Fibroblast of villous mesenchyme (primary cell): ENCODE measurements around the gene GTPBP8. TPM values are rescaled to one million over a fixed set of nuclear protein-coding genes. Genes with fewer than 3 reads are reported as not detected.
A peak's percentile ranks its signal among the peaks of the same experiment; 100 is the strongest.

Experiments used
- DNase-seq: peaks from one replicate; pipeline ENCODE4 v3.0.0-alpha.2; 2010; ENCODE audit warnings: low read depth
- H3K4me3 ChIP-seq: 2 replicates; pipeline ENCODE4 v1.5.1; 2011; ENCODE audit warnings: low read depth, mild to moderate bottlenecking, low read length
- total RNA-seq: library from RNA; depleted of rRNA; stranded (reverse); fragments of >200 nt; gene quantifications from 2 replicates; pipeline ENCODE4 v1.2.3, GENCODE V29; 2012
- TF ChIP-seq, protein P1 (sequence below): IDR thresholded peaks from 2 replicates; pipeline ENCODE4 v1.5.1; 2012; ENCODE audit warnings: low read depth, mild to moderate bottlenecking, low read length; ENCODE audit not compliant: insufficient read depth

Gene GTPBP8
- total RNA-seq = 40.6 and 44.9 TPM in 2 replicates

GRCh38 chr3:112990672-112991602 is at the start of gene GTPBP8:
TSS of gene GTPBP8 (plus strand) at chr3:112990984. CDS start at chr3:112991000, 16 bp downstream.
- peak; percentile 86 for DNase-seq
- TF ChIP-seq, protein P1, sequence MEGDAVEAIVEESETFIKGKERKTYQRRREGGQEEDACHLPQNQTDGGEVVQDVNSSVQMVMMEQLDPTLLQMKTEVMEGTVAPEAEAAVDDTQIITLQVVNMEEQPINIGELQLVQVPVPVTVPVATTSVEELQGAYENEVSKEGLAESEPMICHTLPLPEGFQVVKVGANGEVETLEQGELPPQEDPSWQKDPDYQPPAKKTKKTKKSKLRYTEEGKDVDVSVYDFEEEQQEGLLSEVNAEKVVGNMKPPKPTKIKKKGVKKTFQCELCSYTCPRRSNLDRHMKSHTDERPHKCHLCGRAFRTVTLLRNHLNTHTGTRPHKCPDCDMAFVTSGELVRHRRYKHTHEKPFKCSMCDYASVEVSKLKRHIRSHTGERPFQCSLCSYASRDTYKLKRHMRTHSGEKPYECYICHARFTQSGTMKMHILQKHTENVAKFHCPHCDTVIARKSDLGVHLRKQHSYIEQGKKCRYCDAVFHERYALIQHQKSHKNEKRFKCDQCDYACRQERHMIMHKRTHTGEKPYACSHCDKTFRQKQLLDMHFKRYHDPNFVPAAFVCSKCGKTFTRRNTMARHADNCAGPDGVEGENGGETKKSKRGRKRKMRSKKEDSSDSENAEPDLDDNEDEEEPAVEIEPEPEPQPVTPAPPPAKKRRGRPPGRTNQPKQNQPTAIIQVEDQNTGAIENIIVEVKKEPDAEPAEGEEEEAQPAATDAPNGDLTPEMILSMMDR = peak; percentile 25

GRCh38 chr3:112948346-112948838 is 42.4 kb upstream of the GTPBP8 start:
- no peak for DNase-seq
- H3K4me3 ChIP-seq = no peak overlapping the region
- TF ChIP-seq, protein P1 = no peak

More at GRCh38 chr3:112990672-112991602, at the start of gene GTPBP8:
- H3K4me3 ChIP-seq = peak within 1 kb of the TSS; percentile 98

DNA sequence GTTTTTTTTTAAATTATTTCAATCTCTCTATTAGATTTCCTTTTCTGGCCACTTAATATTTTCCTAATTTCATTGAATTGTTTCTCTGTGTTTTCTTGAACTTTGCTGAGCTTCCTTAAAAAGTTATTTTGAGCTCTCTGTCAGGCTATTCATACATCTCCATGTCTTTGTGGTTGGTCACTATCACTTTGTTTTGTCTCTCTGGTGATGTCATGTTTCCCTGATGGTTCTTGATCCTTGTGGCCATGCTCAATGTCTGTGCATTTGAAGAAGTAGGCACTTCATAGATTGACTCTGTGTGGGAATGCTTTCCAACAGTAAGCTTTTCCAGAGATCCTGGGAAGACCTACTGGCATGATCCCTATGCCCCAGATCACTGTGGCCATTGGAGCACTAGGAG is 34.4 kb upstream of the GTPBP8 start:
- DNase-seq = no peak
- no peak overlapping the region for H3K4me3 ChIP-seq
- TF ChIP-seq, protein P1 = no peak

GRCh38 chr3:112958811-112959560 is 31.8 kb upstream of the GTPBP8 start:
- DNase-seq = no peak
- no peak overlapping the region for H3K4me3 ChIP-seq
- TF ChIP-seq, protein P1 = no peak

- TF ChIP-seq, protein P1 = no peak
- no peak for DNase-seq
Observed at GRCh38 chr3:112963683-112964082, 27.1 kb upstream of the GTPBP8 start.

DNA sequence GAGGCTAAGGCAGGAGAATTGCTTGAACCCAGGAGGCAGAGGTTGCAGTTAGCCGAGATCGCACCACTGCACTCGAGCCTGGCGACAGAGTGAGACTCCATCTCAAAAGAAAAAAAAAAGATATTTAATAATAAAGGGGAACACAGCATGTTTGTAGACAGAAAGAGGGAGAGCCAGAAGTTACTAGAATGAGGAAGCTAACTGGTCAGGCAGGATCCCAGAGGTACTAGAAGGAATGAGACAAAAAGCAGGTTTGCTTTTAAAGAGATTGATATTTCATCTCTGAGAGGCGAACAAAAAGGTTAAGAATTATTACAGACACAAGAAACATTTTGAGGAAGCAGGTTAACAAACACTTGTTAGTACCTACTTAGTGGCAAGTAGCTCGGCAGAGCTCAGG is 25.1 kb upstream of the GTPBP8 start:
- no peak overlapping the region for H3K4me3 ChIP-seq
- DNase-seq = no peak
- TF ChIP-seq, protein P1 = no peak

More at GRCh38 chr3:112963683-112964082, 27.1 kb upstream of the GTPBP8 start:
- no peak overlapping the region for H3K4me3 ChIP-seq
